ENCODE data around the gene PLA2G4E.

- TF ChIP-seq CTCF (IDR thresholded peaks at IDR 0.05) = no peak
- no peak for TF ChIP-seq POLR2A (IDR thresholded peaks at IDR 0.05)
These were observed 48.2 kb upstream of the PLA2G4E start for GRCh38 chr15:42069025-42069424.
